CD14-positive monocyte (primary cell): ENCODE results near the gene GPATCH4. TPM values are rescaled to one million over a fixed set of nuclear protein-coding genes. Genes with fewer than 3 reads are reported as not detected.

Experiments
- DNase-seq, 3 donors: peaks; one replicate each; pipeline ENCODE4 v3.0.0-alpha.2; 2011 to 2022
- H2AFZ ChIP-seq: 2 replicates; pipeline ENCODE4 v1.6.0; 2012; ENCODE audit warnings: mild to moderate bottlenecking, low read depth, low read length, inconsistent platforms; ENCODE audit not compliant: insufficient read depth, poor library complexity, severe bottlenecking
- H3K27ac ChIP-seq, 2 donors: 1 replicate in 1 of 2; 2 replicates in 1 of 2; pipeline ENCODE4 v1.5.1; 2012 to 2013; ENCODE audit warnings: low read length in 2 of 2, control low read depth in 1 of 2, inconsistent platforms in 1 of 2, low read depth in 1 of 2, mild to moderate bottlenecking in 1 of 2
- H3K27me3 ChIP-seq, 2 donors: one replicate each; pipeline versions ENCODE4 v1.6.0 to v1.6.1; 2011 to 2013; ENCODE audit warnings: low read length in 2 of 2; ENCODE audit not compliant: control insufficient read depth in 2 of 2, insufficient read depth in 2 of 2
- H3K36me3 ChIP-seq, 2 donors: replicated peaks in 1 of 2; 1 replicate in 1 of 2; 2 replicates in 1 of 2; pipeline versions ENCODE4 v1.5.1 to v1.6.1; 2012 to 2013; ENCODE audit warnings: low read length in 2 of 2, control low read depth in 1 of 2, inconsistent platforms in 1 of 2, mild to moderate bottlenecking in 1 of 2; ENCODE audit not compliant: insufficient read depth in 2 of 2, control insufficient read depth in 1 of 2
- H3K4me1 ChIP-seq, 2 donors: 1 replicate in 1 of 2; 2 replicates in 1 of 2; pipeline versions ENCODE4 v1.5.1 to v1.6.1; 2012 to 2013; ENCODE audit warnings: low read length in 2 of 2, control low read depth in 1 of 2, inconsistent platforms in 1 of 2, mild to moderate bottlenecking in 1 of 2, moderate library complexity in 1 of 2; ENCODE audit not compliant: insufficient read depth in 2 of 2, control insufficient read depth in 1 of 2
- H3K4me2 ChIP-seq: replicated peaks from 2 replicates; pipeline ENCODE3; 2012; ENCODE audit warnings: low read length, moderate library complexity, mild to moderate bottlenecking; ENCODE audit not compliant: poor library complexity, severe bottlenecking; ENCODE audit errors: extremely low read depth
- H3K4me3 ChIP-seq, 3 experiments: fragments of 200-600 bp in 1 of 3; sonication (generic) in 1 of 3; replicated peaks in 1 of 3; 1 replicate in 2 of 3; 2 replicates in 1 of 3; pipeline ENCODE4 v1.5.1; 2011 to 2013; ENCODE audit warnings: low read length in 3 of 3, mild to moderate bottlenecking in 3 of 3, control low read depth in 2 of 3, low read depth in 2 of 3, inconsistent platforms in 1 of 3, moderate library complexity in 1 of 3
- H3K79me2 ChIP-seq: 2 replicates; pipeline ENCODE4 v1.6.0; 2012; ENCODE audit warnings: mild to moderate bottlenecking, control low read depth, inconsistent platforms, low read length, moderate library complexity; ENCODE audit not compliant: insufficient read depth
- H3K9ac ChIP-seq: 2 replicates; pipeline ENCODE4 v1.6.0; 2017; ENCODE audit warnings: low read length, mild to moderate bottlenecking; ENCODE audit not compliant: insufficient read depth, poor library complexity, severe bottlenecking
- H3K9me3 ChIP-seq, 2 donors: replicated peaks in 1 of 2; 1 replicate in 1 of 2; 2 replicates in 1 of 2; pipeline versions ENCODE4 v1.5.1 to v1.6.1; 2012 to 2013; ENCODE audit warnings: low read length in 2 of 2, control low read depth in 1 of 2; ENCODE audit not compliant: control insufficient read depth in 1 of 2, insufficient read depth in 1 of 2
- H4K20me1 ChIP-seq: 2 replicates; pipeline ENCODE4 v1.6.0; 2012; ENCODE audit warnings: mild to moderate bottlenecking, low read length, control low read depth, moderate library complexity; ENCODE audit not compliant: insufficient read depth
- H3K27ac Mint-ChIP-seq, 7 donors: one replicate each; pipeline ENCODE4 v1.8.0; 2020; ENCODE audit warnings: mild to moderate bottlenecking in 7 of 7, mixed read lengths in 7 of 7, moderate library complexity in 6 of 7, inconsistent platforms in 2 of 7
- H3K27me3 Mint-ChIP-seq, 3 donors: one replicate each; pipeline ENCODE4 v1.8.0; 2021 to 2022; ENCODE audit warnings: low read depth in 3 of 3, mild to moderate bottlenecking in 3 of 3, mixed read lengths in 3 of 3, moderate library complexity in 3 of 3, inconsistent platforms in 1 of 3
- H3K36me3 Mint-ChIP-seq, 2 donors: one replicate each; pipeline ENCODE4 v1.8.0; 2020; ENCODE audit warnings: mixed read lengths in 2 of 2, inconsistent platforms in 1 of 2, mild to moderate bottlenecking in 1 of 2
- H3K4me1 Mint-ChIP-seq: one replicate; pipeline ENCODE4 v1.8.0; 2020; ENCODE audit warnings: mild to moderate bottlenecking, mixed read lengths
- H3K4me3 Mint-ChIP-seq, 2 donors: one replicate each; pipeline ENCODE4 v1.8.0; 2020; ENCODE audit warnings: mild to moderate bottlenecking in 2 of 2, mixed read lengths in 2 of 2, moderate library complexity in 1 of 2
- H3K9me3 Mint-ChIP-seq, 7 donors: one replicate each; pipeline ENCODE4 v1.8.0; 2020 to 2022; ENCODE audit warnings: mixed read lengths in 7 of 7, mild to moderate bottlenecking in 6 of 7, moderate library complexity in 6 of 7, inconsistent platforms in 2 of 7
- WGBS: methylation state at CpG from one replicate; pipeline ENCODE4 v1.1.5; 2013; ENCODE audit warnings: missing lambda C conversion rate; ENCODE audit not compliant: insufficient coverage; 5-methylcytosine and 5-hydroxymethylcytosine counted together
- intact Hi-C, 2 donors: fragments of 100-400 bp; cut with micrococcal nuclease; formaldehyde crosslinking; loops; one replicate each; pipeline versions ENCODE4 v1.15.0 to v1.15.1; 2023
- polyA plus RNA-seq, 3 donors: library from polyadenylated mRNA; depleted of rRNA in 1 of 3; unstranded in 2 of 3; stranded (reverse) in 1 of 3; fragments of 300-500 nt in 2 of 3; fragments of >200 nt in 1 of 3; fragmentation: Illumina TruSeq in 2 of 3; gene quantifications; 1 replicate in 2 of 3; 2 replicates in 1 of 3; pipeline ENCODE4 v1.2.3, GENCODE V29; 2012 to 2021
- TF ChIP-seq, protein P1 (sequence below): fragments of 200-600 bp; IDR thresholded peaks from one replicate; pipeline ENCODE4 v1.8.0; 2022; ENCODE audit warnings: antibody characterized with exemption, mild to moderate bottlenecking

The GPATCH4 gene
- polyA plus RNA-seq, 3 donors = 2.6 to 5.3 (median 4.9) TPM

DNA sequence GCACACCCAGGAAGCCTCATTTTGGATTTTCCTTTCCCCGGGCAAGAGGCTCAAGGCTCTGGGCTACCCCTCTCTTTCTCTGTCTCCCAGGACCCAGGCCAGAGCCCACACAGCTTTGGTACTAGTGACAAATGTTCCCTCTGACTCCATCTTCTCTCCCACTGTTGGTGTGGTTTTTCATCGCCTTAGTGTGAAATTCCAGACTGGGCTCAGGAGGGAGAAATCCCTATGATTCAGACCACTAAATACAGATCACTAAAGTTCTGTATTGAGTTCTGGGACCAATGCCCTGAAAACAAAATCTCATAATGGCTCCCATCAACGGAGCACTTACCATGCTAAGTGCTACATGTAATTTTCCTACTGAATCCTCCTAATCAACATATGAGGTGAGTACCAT lies 55.0 kb downstream of the GPATCH4 start:
- no peaks in the 10 kb centered on the region for H3K79me2 ChIP-seq

DNA sequence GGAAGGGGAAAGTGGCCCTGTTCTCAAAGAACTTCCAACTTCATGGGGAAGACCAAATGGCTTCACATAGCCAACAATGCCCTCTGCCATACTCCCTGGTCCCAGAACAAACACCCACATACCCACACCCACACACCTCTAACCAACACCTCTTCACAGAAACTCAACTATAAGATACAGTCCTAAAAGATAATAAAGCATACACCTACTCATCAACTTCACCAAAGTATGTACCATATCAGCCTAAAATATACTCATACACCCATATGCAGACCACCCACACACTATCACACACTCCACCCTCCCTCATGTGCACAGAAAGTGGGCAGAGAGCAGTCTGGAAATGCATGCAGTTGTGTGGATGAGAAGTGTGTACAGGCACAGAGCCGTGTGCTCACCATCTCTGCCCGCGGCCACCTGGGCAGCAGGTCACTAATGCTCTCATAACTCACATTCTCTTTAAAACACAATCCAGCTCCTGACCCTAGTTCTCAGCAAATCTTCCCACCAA lies 56.6 kb downstream of the GPATCH4 start:
- no peaks in the 10 kb centered on the region for H3K27me3 ChIP-seq
- peaks cover 0 to 4% (median 0%) of the 10 kb centered on the region in 3 donors for H3K27me3 Mint-ChIP-seq
- peak overlapping the region in 1 of 7 donors; percentile 27 for H3K27ac Mint-ChIP-seq
- no peak overlapping the region for H3K4me3 Mint-ChIP-seq
- peaks cover 26 to 81% of the 10 kb centered on the region in 2 donors for H3K36me3 ChIP-seq
- no peak overlapping the region for H3K27ac ChIP-seq
- no peak for DNase-seq
- H3K79me2 ChIP-seq = no peaks in the 10 kb centered on the region
- TF ChIP-seq, protein P1, sequence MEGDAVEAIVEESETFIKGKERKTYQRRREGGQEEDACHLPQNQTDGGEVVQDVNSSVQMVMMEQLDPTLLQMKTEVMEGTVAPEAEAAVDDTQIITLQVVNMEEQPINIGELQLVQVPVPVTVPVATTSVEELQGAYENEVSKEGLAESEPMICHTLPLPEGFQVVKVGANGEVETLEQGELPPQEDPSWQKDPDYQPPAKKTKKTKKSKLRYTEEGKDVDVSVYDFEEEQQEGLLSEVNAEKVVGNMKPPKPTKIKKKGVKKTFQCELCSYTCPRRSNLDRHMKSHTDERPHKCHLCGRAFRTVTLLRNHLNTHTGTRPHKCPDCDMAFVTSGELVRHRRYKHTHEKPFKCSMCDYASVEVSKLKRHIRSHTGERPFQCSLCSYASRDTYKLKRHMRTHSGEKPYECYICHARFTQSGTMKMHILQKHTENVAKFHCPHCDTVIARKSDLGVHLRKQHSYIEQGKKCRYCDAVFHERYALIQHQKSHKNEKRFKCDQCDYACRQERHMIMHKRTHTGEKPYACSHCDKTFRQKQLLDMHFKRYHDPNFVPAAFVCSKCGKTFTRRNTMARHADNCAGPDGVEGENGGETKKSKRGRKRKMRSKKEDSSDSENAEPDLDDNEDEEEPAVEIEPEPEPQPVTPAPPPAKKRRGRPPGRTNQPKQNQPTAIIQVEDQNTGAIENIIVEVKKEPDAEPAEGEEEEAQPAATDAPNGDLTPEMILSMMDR = no peak
- no peak overlapping the region for H3K9ac ChIP-seq
- peaks cover 65 to 77% of the 10 kb centered on the region in 2 donors for H3K36me3 Mint-ChIP-seq
- no peak overlapping the region for H3K4me3 ChIP-seq
- no peaks in the 10 kb centered on the region for H3K9me3 ChIP-seq
- H3K4me2 ChIP-seq = no peak overlapping the region
- intact Hi-C loops = loop anchor here in 1 of 2 donors (5.0 kb wide), 1 partner anchor 38 kb away; no protein-coding TSS in a partner anchor
- H3K9me3 Mint-ChIP-seq = no peaks in the 10 kb centered on the region
- 100% methylated on average over 2 of the region's 3 CpGs for WGBS
- H3K4me1 Mint-ChIP-seq = peaks cover 17% of the 10 kb centered on the region
- no peaks in the 10 kb centered on the region for H4K20me1 ChIP-seq
- no peaks in the 10 kb centered on the region for H3K4me1 ChIP-seq
- H2AFZ ChIP-seq = no peak overlapping the region

More for the DNA sequence above, 55.0 kb downstream of the GPATCH4 start:
- H3K9me3 ChIP-seq = no peaks in the 10 kb centered on the region
- TF ChIP-seq, protein P1 = no peak
- Mint-ChIP-seq H3K27ac (no peak overlapping the region), H3K36me3 (peaks cover 56 to 72% of the 10 kb centered on the region in 2 donors), H3K4me1 (peaks cover 13% of the 10 kb centered on the region), H3K4me3 (no peak overlapping the region), H3K27me3 (peaks cover 0 to 4% (median 0%) of the 10 kb centered on the region in 3 donors), H3K9me3 (no peaks in the 10 kb centered on the region)
- no peak overlapping the region for H3K4me3 ChIP-seq
- no peaks in the 10 kb centered on the region for H3K27me3 ChIP-seq
- H3K27ac ChIP-seq = peak overlapping the region in 1 of 2 donors; percentile 12
- no peak overlapping the region for H2AFZ ChIP-seq
- DNase-seq = no peak
- WGBS = 100% methylated on average over 1 of the region's 3 CpGs
- peaks cover 17 to 73% of the 10 kb centered on the region in 2 donors for H3K36me3 ChIP-seq
- no peak overlapping the region for H3K9ac ChIP-seq
- intact Hi-C loops = no loop called here
- no peaks in the 10 kb centered on the region for H4K20me1 ChIP-seq
- peaks cover 3 to 4% of the 10 kb centered on the region in 2 donors for H3K4me1 ChIP-seq
- H3K4me2 ChIP-seq = no peak overlapping the region

Other genes starting within 250 kb of the GPATCH4 start
- under 1 TPM in 1 of 3 donors, not detected in 2; 0.08 TPM for gene RHBG, start 232.3 kb downstream of the GPATCH4 start, polyA plus RNA-seq
- 10 to 100 TPM in 1 of 3 donors, 1 to 10 TPM in 2; 4.5 to 66.4 (median 8.0) TPM for gene MEF2D, start 100.7 kb downstream of the GPATCH4 start, polyA plus RNA-seq
- gene IQGAP3, start 28.9 kb downstream of the GPATCH4 start, polyA plus RNA-seq = under 1 TPM in 2 of 3 donors, not detected in 1; 0.03 to 0.24 TPM
- gene TTC24, start 21.8 kb downstream of the GPATCH4 start, polyA plus RNA-seq = under 1 TPM in 2 of 3 donors, not detected in 1; 0.14 to 0.31 TPM
- 10 to 100 TPM; 23.7 to 81.7 (median 54.9) TPM for gene NAXE, start 9.7 kb downstream of the GPATCH4 start, polyA plus RNA-seq
- not detected for gene HAPLN2, start 17.9 kb upstream of the GPATCH4 start, polyA plus RNA-seq
- gene BCAN, start 40.6 kb upstream of the GPATCH4 start, polyA plus RNA-seq = not detected
- not detected for gene NES, start 75.9 kb upstream of the GPATCH4 start, polyA plus RNA-seq
- gene CRABP2, start 104.1 kb upstream of the GPATCH4 start, polyA plus RNA-seq = 1 to 10 TPM in 1 of 3 donors, under 1 TPM in 1, not detected in 1; 0.23 to 1.8 TPM
- gene METTL25B, start 127.0 kb upstream of the GPATCH4 start, polyA plus RNA-seq = 10 to 100 TPM in 1 of 3 donors, 1 to 10 TPM in 2; 4.6 to 49.3 (median 4.8) TPM
- gene ISG20L2, start 127.3 kb upstream of the GPATCH4 start, polyA plus RNA-seq = 10 to 100 TPM; 17.2 to 23.5 (median 18.1) TPM
- gene MRPL24, start 139.6 kb upstream of the GPATCH4 start, polyA plus RNA-seq = 10 to 100 TPM; 28.7 to 47.0 (median 38.4) TPM
- gene HDGF, start 150.2 kb upstream of the GPATCH4 start, polyA plus RNA-seq = 10 to 100 TPM; 23.9 to 92.4 (median 49.9) TPM
- gene PRCC, start 166.1 kb upstream of the GPATCH4 start, polyA plus RNA-seq = 10 to 100 TPM; 26.7 to 37.1 (median 29.6) TPM
- under 1 TPM in 2 of 3 donors, not detected in 1; 0.17 to 0.20 TPM for gene SH2D2A, start 215.4 kb upstream of the GPATCH4 start, polyA plus RNA-seq